ENCODE results near the gene KIF20B. TPM values are rescaled to one million over a fixed set of nuclear protein-coding genes. Genes with fewer than 3 reads are reported as not detected.

The KIF20B gene
- total and polyA plus RNA-seq, 2 of the 13 experiments (the other 11 are each of a cell fraction or from before 2014, with no cell fraction given), result 3.5 to 38.6 TPM

- TF ChIP-seq TFDP1 (CRISPR knock-in tag; IDR thresholded peaks at IDR 0.05; ENCODE audit: borderline replicate concordance) (peak; percentile 99), RARG (CRISPR knock-in tag; IDR thresholded peaks at IDR 0.05; ENCODE audit: low read depth) (no peak), ZNF354B (CRISPR knock-in tag; IDR thresholded peaks at IDR 0.05) (peak; percentile 95; the same call in 1 of the 2 replicates), HNF1A (IDR thresholded peaks at IDR 0.05; ENCODE audit: low read depth) (no peak), HNF1A (CRISPR knock-in tag; IDR thresholded peaks at IDR 0.05; ENCODE audit: borderline replicate concordance) (no peak; the same call in 1 of the 2 replicates), MEIS1 (CRISPR knock-in tag; IDR thresholded peaks at IDR 0.05; ENCODE audit: borderline replicate concordance) (peak; percentile 58; the same call in 1 of the 2 replicates), ASH2L (IDR thresholded peaks at IDR 0.05; ENCODE audit: insufficient read length, low read depth, low read length) (peak; percentile 98), ZNF879 (CRISPR knock-in tag; IDR thresholded peaks at IDR 0.05) (0 out of 2 replicates have a peak, but pooled peaks have one; percentile 28), SALL1 (CRISPR knock-in tag; IDR thresholded peaks at IDR 0.05) (peak; percentile 92), CCDC6 (CRISPR knock-in tag; IDR thresholded peaks at IDR 0.05) (peak; percentile 89; the same call in 1 of the 2 replicates), MYNN (CRISPR knock-in tag; IDR thresholded peaks at IDR 0.05; ENCODE audit: low read depth) (no peak), ZNF282 (IDR thresholded peaks at IDR 0.05; ENCODE audit: partially characterized antibody) (no peak)
- TF ChIP-seq, protein P1, sequence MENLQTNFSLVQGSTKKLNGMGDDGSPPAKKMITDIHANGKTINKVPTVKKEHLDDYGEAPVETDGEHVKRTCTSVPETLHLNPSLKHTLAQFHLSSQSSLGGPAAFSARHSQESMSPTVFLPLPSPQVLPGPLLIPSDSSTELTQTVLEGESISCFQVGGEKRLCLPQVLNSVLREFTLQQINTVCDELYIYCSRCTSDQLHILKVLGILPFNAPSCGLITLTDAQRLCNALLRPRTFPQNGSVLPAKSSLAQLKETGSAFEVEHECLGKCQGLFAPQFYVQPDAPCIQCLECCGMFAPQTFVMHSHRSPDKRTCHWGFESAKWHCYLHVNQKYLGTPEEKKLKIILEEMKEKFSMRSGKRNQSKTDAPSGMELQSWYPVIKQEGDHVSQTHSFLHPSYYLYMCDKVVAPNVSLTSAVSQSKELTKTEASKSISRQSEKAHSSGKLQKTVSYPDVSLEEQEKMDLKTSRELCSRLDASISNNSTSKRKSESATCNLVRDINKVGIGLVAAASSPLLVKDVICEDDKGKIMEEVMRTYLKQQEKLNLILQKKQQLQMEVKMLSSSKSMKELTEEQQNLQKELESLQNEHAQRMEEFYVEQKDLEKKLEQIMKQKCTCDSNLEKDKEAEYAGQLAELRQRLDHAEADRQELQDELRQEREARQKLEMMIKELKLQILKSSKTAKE (CRISPR knock-in tag; IDR thresholded peaks at IDR 0.05; ENCODE audit: borderline replicate concordance), result peak; percentile 59; the same call in 1 of the 2 replicates
- TF ChIP-seq, protein P2, sequence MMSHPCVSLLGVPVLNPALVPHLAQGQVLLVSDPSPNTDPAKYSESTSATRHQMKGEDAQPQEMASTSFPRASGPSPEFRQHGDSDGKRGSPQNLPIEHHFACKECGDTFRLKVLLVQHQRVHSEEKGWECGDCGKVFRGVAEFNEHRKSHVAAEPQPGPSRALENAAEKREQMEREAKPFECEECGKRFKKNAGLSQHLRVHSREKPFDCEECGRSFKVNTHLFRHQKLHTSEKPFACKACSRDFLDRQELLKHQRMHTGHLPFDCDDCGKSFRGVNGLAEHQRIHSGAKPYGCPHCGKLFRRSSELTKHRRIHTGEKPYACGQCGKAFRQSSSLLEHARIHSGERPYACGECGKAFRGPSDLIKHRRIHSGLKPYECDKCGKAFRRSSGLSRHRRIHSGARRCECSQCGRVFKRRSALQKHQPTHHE (CRISPR knock-in tag; IDR thresholded peaks at IDR 0.05; ENCODE audit: borderline replicate concordance), result peak; percentile 83; the same call in 1 of the 2 replicates
These were observed at the start of gene KIF20B (continued) for GRCh38 chr10:89701242-89702120.
